ENCODE results near the gene MYO7B.

GRCh38 chr2:127574656-127575055 is 39.2 kb downstream of the MYO7B start:
- TF ChIP-seq CTCF (IDR thresholded peaks at IDR 0.05; ENCODE audit: poor library complexity) (no peak), EZH2 (IDR thresholded peaks at IDR 0.05; ENCODE audit: borderline replicate concordance) (no peak)

Measured in hepatocyte (in vitro differentiated cells).